WTC11 (cell line): ENCODE results near the gene DPP7. TPM values are rescaled to one million over a fixed set of nuclear protein-coding genes. Genes with fewer than 3 reads are reported as not detected.
A peak's percentile ranks its signal among the peaks of the same experiment; 100 is the strongest.

ENCODE experiments used
- ATAC-seq: fragments of 200-7000 bp; cut with Tn5 transposase; 2 replicates; pipeline ENCODE4 v1.10.0; 2021; ENCODE audit warnings: mild to moderate bottlenecking, moderate library complexity
- CTCF ChIA-PET: fragments of 300-600 bp; sonication (Branson Sonifier 250); formaldehyde crosslinking; loops from one replicate; lab custom pipeline; 2021; ENCODE audit warnings: antibody characterized with exemption; lab: Charles Lee
- POLR2A ChIA-PET: fragments of 350-600 bp; sonication (Branson Sonifier 250); formaldehyde crosslinking; loops from one replicate; lab custom pipeline; 2021; ENCODE audit warnings: antibody characterized with exemption; lab: Charles Lee
- DNase-seq: peaks from one replicate; pipeline ENCODE4 v3.0.0; 2021; ENCODE audit warnings: low spot score
- H3K27ac Mint-ChIP-seq: 2 replicates; pipeline ENCODE4 v1.8.0; 2021; ENCODE audit warnings: mixed read lengths
- H3K27me3 Mint-ChIP-seq: 2 replicates; pipeline ENCODE4 v1.8.0; 2021; ENCODE audit warnings: low read depth, mild to moderate bottlenecking, moderate library complexity, mixed read lengths
- H3K36me3 Mint-ChIP-seq: 2 replicates; pipeline ENCODE4 v1.8.0; 2021; ENCODE audit warnings: mixed read lengths
- H3K4me1 Mint-ChIP-seq: 2 replicates; pipeline ENCODE4 v1.8.0; 2022; ENCODE audit warnings: mixed read lengths
- H3K4me3 Mint-ChIP-seq: 2 replicates; pipeline ENCODE4 v1.8.0; 2021; ENCODE audit warnings: mild to moderate bottlenecking, moderate library complexity, mixed read lengths
- H3K9me3 Mint-ChIP-seq: 2 replicates; pipeline ENCODE4 v1.8.0; 2021; ENCODE audit warnings: mixed read lengths
- AR ChIP-seq: fragments of 250-450 bp; sonication (Bioruptor Pico); IDR thresholded peaks from 2 replicates; pipeline ENCODE4 v1.9.0; 2021; ENCODE audit warnings: mild to moderate bottlenecking
- ATF1 ChIP-seq: sonication (generic); formaldehyde crosslinking; IDR thresholded peaks from 2 replicates; pipeline ENCODE4 v1.8.1; 2023; ENCODE audit warnings: mild to moderate bottlenecking, moderate library complexity, missing genetic modification reagents
- ELF4 ChIP-seq: sonication (generic); formaldehyde crosslinking; IDR thresholded peaks from 2 replicates; pipeline ENCODE4 v1.8.1; 2022; ENCODE audit warnings: low read depth, mild to moderate bottlenecking, moderate library complexity, missing genetic modification reagents
- JAZF1 ChIP-seq: fragments of 250-450 bp; sonication (Bioruptor Pico); IDR thresholded peaks from 2 replicates; pipeline ENCODE4 v1.9.0; 2021; ENCODE audit warnings: moderate library complexity, mild to moderate bottlenecking, inconsistent platforms
- MAX ChIP-seq: sonication (generic); formaldehyde crosslinking; IDR thresholded peaks from 2 replicates; pipeline ENCODE4 v1.8.0; 2022; ENCODE audit warnings: mild to moderate bottlenecking, missing genetic modification reagents
- MYBL2 ChIP-seq: sonication (generic); formaldehyde crosslinking; IDR thresholded peaks from 2 replicates; pipeline ENCODE4 v1.8.1; 2023; ENCODE audit warnings: mild to moderate bottlenecking, moderate library complexity, missing genetic modification reagents
- NFE2L1 ChIP-seq: sonication (generic); formaldehyde crosslinking; IDR thresholded peaks from 2 replicates; pipeline ENCODE4 v1.8.1; 2023; ENCODE audit warnings: missing genetic modification reagents
- NFYB ChIP-seq: sonication (generic); formaldehyde crosslinking; conservative IDR thresholded peaks from 2 replicates; pipeline ENCODE4 v1.8.0; 2022; ENCODE audit warnings: low read depth, missing genetic modification reagents
- OVOL2 ChIP-seq: fragments of 250-450 bp; sonication (Bioruptor Pico); IDR thresholded peaks from 2 replicates; pipeline ENCODE4 v1.9.0; 2021; ENCODE audit warnings: mild to moderate bottlenecking, borderline replicate concordance
- PREB ChIP-seq: sonication (generic); formaldehyde crosslinking; IDR thresholded peaks from 2 replicates; pipeline ENCODE4 v1.8.1; 2022; ENCODE audit warnings: mild to moderate bottlenecking, missing genetic modification reagents, moderate library complexity, borderline replicate concordance
- SMAD3 ChIP-seq: sonication (generic); formaldehyde crosslinking; IDR thresholded peaks from 2 replicates; pipeline ENCODE4 v1.8.0; 2022; ENCODE audit warnings: missing genetic modification reagents, mild to moderate bottlenecking, borderline replicate concordance
- SOX15 ChIP-seq: fragments of 250-450 bp; sonication (Bioruptor Pico); IDR thresholded peaks from 2 replicates; pipeline ENCODE4 v1.9.0; 2021; ENCODE audit warnings: mild to moderate bottlenecking
- SP1 ChIP-seq: sonication (generic); formaldehyde crosslinking; conservative IDR thresholded peaks from 2 replicates; pipeline ENCODE4 v1.8.1; 2022; ENCODE audit warnings: missing genetic modification reagents
- total RNA-seq: library from RNA; stranded (reverse); gene quantifications from 3 replicates; pipeline ENCODE4 v1.2.3, GENCODE V29; 2021

Gene DPP7
- total RNA-seq, 1 experiment from 2014 or later = 38.9 TPM

GRCh38 chr9:137152844-137153405 is 38.4 kb upstream of the DPP7 start:
- no peak overlapping the region for H3K4me3 Mint-ChIP-seq
- H3K4me1 Mint-ChIP-seq = no peaks in the 10 kb centered on the region; the same call in 1 of the 2 replicates
- ATAC-seq (no peak), DNase-seq (no peak)
- H3K27me3 Mint-ChIP-seq = peaks cover 35% of the 10 kb centered on the region
- H3K9me3 Mint-ChIP-seq = no peaks in the 10 kb centered on the region
- H3K36me3 Mint-ChIP-seq = no peaks in the 10 kb centered on the region
- ChIA-PET CTCF (no interaction called here), POLR2A (no interaction called here)
- H3K27ac Mint-ChIP-seq = no peak overlapping the region
- TF ChIP-seq AR (CRISPR knock-in tag) = no peak
- TF ChIP-seq NFE2L1 (CRISPR knock-in tag) = 0 out of 2 replicates have a peak, but pooled peaks have one; percentile 55
- no peak for TF ChIP-seq NFYB (CRISPR knock-in tag)

GRCh38 chr9:137150617-137151457 is 36.3 kb upstream of the DPP7 start:
- Mint-ChIP-seq H3K36me3 (no peaks in the 10 kb centered on the region), H3K27ac (no peak overlapping the region), H3K9me3 (no peaks in the 10 kb centered on the region), H3K4me3 (no peak overlapping the region), H3K27me3 (peaks cover 17% of the 10 kb centered on the region), H3K4me1 (no peaks in the 10 kb centered on the region; the same call in 1 of the 2 replicates)
- ChIA-PET CTCF (interaction anchor here (0.6 to 3.6 kb wide), 18 partner anchors 11 to 303 kb away, joined by 3 to 19 read pairs (median 4); partner anchors contain the start of genes GRIN1, PAXX, RNF224 and SAPCD2), POLR2A (interaction anchor here (0.7 kb wide), 1 partner anchor 38 kb away, joined by 3 read pairs; no protein-coding TSS in a partner anchor)
- TF ChIP-seq SOX15 (CRISPR knock-in tag) (no peak), MAX (CRISPR knock-in tag) (no peak), OVOL2 (CRISPR knock-in tag) (no peak), PREB (CRISPR knock-in tag) (no peak)
- ATAC-seq (peak; percentile 54), DNase-seq (peak; percentile 80)

GRCh38 chr9:137149942-137150616 is 35.5 kb upstream of the DPP7 start:
- no peaks in the 10 kb centered on the region for H3K9me3 Mint-ChIP-seq
- TF ChIP-seq JAZF1 (CRISPR knock-in tag) = no peak
- TF ChIP-seq ATF1 (CRISPR knock-in tag) = no peak
- no peak for TF ChIP-seq SMAD3 (CRISPR knock-in tag)
- TF ChIP-seq MYBL2 = no peak
- TF ChIP-seq SP1 (CRISPR knock-in tag) = no peak
- no peak for TF ChIP-seq ELF4 (CRISPR knock-in tag)
- H3K27ac Mint-ChIP-seq = no peak overlapping the region
- no peaks in the 10 kb centered on the region; the same call in 1 of the 2 replicates for H3K4me1 Mint-ChIP-seq
- DNase-seq = peak; percentile 78
- H3K27me3 Mint-ChIP-seq = peaks cover 9% of the 10 kb centered on the region
- CTCF ChIA-PET = interaction anchor here (0.6 to 3.6 kb wide), 14 partner anchors 11 to 303 kb away, joined by 3 to 19 read pairs (median 5); partner anchors contain the start of genes GRIN1 and PAXX
- H3K4me3 Mint-ChIP-seq = no peak overlapping the region
- POLR2A ChIA-PET = no interaction called here
- peak; percentile 8 for ATAC-seq
- H3K36me3 Mint-ChIP-seq = no peaks in the 10 kb centered on the region
